Panc1 (cell line): ENCODE data around the gene HAGH.

Source experiments
- POLR2AphosphoS5 ChIP-seq: IDR thresholded peaks from 2 replicates; pipeline ENCODE4 v1.6.1; 2012; ENCODE audit warnings: mild to moderate bottlenecking, low read depth, low read length, moderate library complexity
- TF ChIP-seq, protein P1 (sequence below): fragments of 450-650 bp; IDR thresholded peaks from 2 replicates; pipeline ENCODE4 v1.5.1; 2017; ENCODE audit warnings: mild to moderate bottlenecking
- TF ChIP-seq, protein P2 (sequence below), 2 experiments: IDR thresholded peaks; 2 replicates each; pipeline ENCODE4 v1.6.1; 2011 to 2012; ENCODE audit warnings: low read depth in 2 of 2, control low read depth in 1 of 2, low read length in 1 of 2, mild to moderate bottlenecking in 1 of 2, moderate library complexity in 1 of 2; ENCODE audit not compliant: insufficient read depth in 1 of 2

DNA sequence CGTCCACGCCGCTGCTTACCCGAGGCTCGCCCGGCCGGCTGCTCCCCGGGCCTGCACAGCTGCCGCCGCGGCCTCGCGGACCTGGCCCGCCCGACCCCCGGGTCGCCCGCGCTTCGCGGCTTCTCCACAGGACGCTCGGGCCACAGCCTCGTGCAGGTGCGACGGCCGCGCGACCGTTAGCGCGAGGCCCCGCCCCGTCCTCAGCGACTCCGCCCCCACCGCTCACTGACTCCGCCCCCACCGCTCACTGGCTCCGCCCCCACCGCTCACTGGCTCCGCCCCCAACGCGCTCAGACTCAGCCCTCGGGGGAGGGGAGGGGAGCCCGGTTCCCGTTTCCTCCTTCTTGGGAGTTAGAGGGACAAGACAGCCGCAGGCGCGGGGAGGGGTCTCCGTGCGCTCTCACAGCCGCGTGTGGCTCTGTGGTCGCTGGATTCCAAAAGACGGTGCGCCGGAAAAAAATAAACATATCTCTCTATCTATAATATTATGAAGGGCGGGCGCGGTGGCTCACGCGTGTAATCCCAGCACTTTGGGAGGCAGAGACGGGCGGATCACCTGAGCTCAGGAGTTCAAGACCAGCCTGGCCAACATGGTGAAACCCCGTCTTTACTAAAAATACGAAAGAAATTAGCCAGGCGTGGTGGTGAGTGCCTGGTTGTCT, 45.5 kb upstream of the HAGH start, which contains the start of gene MEIOB:
- TF ChIP-seq, protein P1, sequence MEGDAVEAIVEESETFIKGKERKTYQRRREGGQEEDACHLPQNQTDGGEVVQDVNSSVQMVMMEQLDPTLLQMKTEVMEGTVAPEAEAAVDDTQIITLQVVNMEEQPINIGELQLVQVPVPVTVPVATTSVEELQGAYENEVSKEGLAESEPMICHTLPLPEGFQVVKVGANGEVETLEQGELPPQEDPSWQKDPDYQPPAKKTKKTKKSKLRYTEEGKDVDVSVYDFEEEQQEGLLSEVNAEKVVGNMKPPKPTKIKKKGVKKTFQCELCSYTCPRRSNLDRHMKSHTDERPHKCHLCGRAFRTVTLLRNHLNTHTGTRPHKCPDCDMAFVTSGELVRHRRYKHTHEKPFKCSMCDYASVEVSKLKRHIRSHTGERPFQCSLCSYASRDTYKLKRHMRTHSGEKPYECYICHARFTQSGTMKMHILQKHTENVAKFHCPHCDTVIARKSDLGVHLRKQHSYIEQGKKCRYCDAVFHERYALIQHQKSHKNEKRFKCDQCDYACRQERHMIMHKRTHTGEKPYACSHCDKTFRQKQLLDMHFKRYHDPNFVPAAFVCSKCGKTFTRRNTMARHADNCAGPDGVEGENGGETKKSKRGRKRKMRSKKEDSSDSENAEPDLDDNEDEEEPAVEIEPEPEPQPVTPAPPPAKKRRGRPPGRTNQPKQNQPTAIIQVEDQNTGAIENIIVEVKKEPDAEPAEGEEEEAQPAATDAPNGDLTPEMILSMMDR = no peak
- no peak for TF ChIP-seq POLR2AphosphoS5
- TF ChIP-seq, protein P2, sequence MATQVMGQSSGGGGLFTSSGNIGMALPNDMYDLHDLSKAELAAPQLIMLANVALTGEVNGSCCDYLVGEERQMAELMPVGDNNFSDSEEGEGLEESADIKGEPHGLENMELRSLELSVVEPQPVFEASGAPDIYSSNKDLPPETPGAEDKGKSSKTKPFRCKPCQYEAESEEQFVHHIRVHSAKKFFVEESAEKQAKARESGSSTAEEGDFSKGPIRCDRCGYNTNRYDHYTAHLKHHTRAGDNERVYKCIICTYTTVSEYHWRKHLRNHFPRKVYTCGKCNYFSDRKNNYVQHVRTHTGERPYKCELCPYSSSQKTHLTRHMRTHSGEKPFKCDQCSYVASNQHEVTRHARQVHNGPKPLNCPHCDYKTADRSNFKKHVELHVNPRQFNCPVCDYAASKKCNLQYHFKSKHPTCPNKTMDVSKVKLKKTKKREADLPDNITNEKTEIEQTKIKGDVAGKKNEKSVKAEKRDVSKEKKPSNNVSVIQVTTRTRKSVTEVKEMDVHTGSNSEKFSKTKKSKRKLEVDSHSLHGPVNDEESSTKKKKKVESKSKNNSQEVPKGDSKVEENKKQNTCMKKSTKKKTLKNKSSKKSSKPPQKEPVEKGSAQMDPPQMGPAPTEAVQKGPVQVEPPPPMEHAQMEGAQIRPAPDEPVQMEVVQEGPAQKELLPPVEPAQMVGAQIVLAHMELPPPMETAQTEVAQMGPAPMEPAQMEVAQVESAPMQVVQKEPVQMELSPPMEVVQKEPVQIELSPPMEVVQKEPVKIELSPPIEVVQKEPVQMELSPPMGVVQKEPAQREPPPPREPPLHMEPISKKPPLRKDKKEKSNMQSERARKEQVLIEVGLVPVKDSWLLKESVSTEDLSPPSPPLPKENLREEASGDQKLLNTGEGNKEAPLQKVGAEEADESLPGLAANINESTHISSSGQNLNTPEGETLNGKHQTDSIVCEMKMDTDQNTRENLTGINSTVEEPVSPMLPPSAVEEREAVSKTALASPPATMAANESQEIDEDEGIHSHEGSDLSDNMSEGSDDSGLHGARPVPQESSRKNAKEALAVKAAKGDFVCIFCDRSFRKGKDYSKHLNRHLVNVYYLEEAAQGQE (IDR thresholded peaks at IDR 0.05; ENCODE audit: insufficient read depth in 1 of 2, low read depth in 2 of 2, low read length in 1 of 2) = no peak
